Measurements from ENCODE around the gene TMEFF1. TPM values are rescaled to one million over a fixed set of nuclear protein-coding genes. Genes with fewer than 3 reads are reported as not detected.

Gene TMEFF1
- total and polyA plus RNA-seq, 2 of the 8 experiments (the other 6 are each of a cell fraction or from before 2014, with no cell fraction given): 13.5 to 68.2 TPM

- Histone ChIP-seq H3K23me2 (ENCODE audit: low read depth, low read length) (no peaks in the 10 kb centered on the region; the same call in none of the 2 replicates), H2BK5ac (ENCODE audit: low read depth, low read length) (no peak overlapping the region), H3K4me2 (ENCODE audit: insufficient read depth in 1 of 2, low read depth in 2 of 2, low read length in 2 of 2) (no peak overlapping the region), H2BK120ac (replicated peaks; ENCODE audit: low read depth, low read length) (no peak overlapping the region), H2BK12ac (ENCODE audit: low read depth, low read length) (no peak overlapping the region), H4K20me1 (replicated peaks in 1 of 2; ENCODE audit: control insufficient read depth in 1 of 2, insufficient read depth in 2 of 2, low read length in 2 of 2) (no peaks in the 10 kb centered on the region), H3K9ac (replicated peaks in 1 of 4; ENCODE audit: extremely low read depth in 1 of 4, low read depth in 3 of 4, low read length in 3 of 4) (no peak overlapping the region), H4K5ac (ENCODE audit: insufficient read length, low read depth, low read length) (no peak overlapping the region), H3K27me3 (replicated peaks in 1 of 4; ENCODE audit: control insufficient read depth in 3 of 4, extremely low read depth in 1 of 4, insufficient read depth in 3 of 4, low read length in 3 of 4) (no peaks in the 10 kb centered on the region), H4K91ac (replicated peaks; ENCODE audit: insufficient read length, low read length) (no peak overlapping the region), H2AK5ac (ENCODE audit: low read depth, low read length) (no peak overlapping the region), H3K4ac (replicated peaks; ENCODE audit: insufficient read length, low read depth, low read length) (no peak overlapping the region), H3K23ac (ENCODE audit: insufficient read length) (no peak overlapping the region), H3K79me2 (ENCODE audit: control insufficient read depth in 1 of 2, insufficient read depth in 2 of 2, low read length in 2 of 2) (no peaks in the 10 kb centered on the region), H3K18ac (ENCODE audit: extremely low read depth, low read length) (no peak overlapping the region), H2AFZ (ENCODE audit: low read length) (no peak overlapping the region), H4K8ac (ENCODE audit: extremely low read depth, insufficient read depth, low read length) (no peak overlapping the region), H3K56ac (replicated peaks; ENCODE audit: insufficient read length, low read depth, low read length) (no peak overlapping the region), H3K9me3 (ENCODE audit: insufficient read depth in 2 of 2, low read depth in 1 of 2, low read length in 1 of 2) (no peaks in the 10 kb centered on the region), H3K4me1 (replicated peaks in 1 of 4; ENCODE audit: control insufficient read depth in 3 of 4, insufficient read depth in 4 of 4, low read length in 3 of 4) (peaks cover 0 to 7% (median 2%) of the 10 kb centered on the region in 4 experiments; a peak in 1 of 7 replicates), H2BK20ac (ENCODE audit: low read length) (no peak overlapping the region), H3K14ac (ENCODE audit: insufficient read length) (no peak overlapping the region), H3K4me3 (ENCODE audit: extremely low read depth in 1 of 4, insufficient read depth in 2 of 4, low read depth in 3 of 4, low read length in 4 of 4) (no peak overlapping the region), H3K27ac (ENCODE audit: low read depth, low read length) (no peak overlapping the region), H3K79me1 (ENCODE audit: low read depth, low read length) (no peaks in the 10 kb centered on the region), H3K36me3 (ENCODE audit: control insufficient read depth in 2 of 4, insufficient read depth in 4 of 4, low read length in 3 of 4) (peaks cover 2 to 17% (median 11%) of the 10 kb centered on the region in 4 experiments; a peak in 6 of 8 replicates), H2BK15ac (ENCODE audit: low read length) (no peak overlapping the region)
- POLR2A ChIA-PET (ENCODE audit: partially characterized antibody): interaction anchor here (0.8 to 2.3 kb wide), 3 partner anchors 10 to 164 kb away, joined by 3 to 7 read pairs (median 3); partner anchors contain the start of gene MSANTD3
- 82% methylated on average over 6 of the region's 6 CpGs; no CpG with 5 or more reads in 1 of the 2 experiments for WGBS, 2 experiments (ENCODE audit: extremely low coverage in 1 of 2, insufficient coverage in 1 of 2, insufficient read length in 1 of 2, insufficient replicate concordance in 2 of 2, low coverage in 1 of 2, low lambda C conversion rate in 2 of 2, missing lambda C conversion rate in 1 of 2)
- TF ChIP-seq ZNF274 (IDR thresholded peaks at IDR 0.05; ENCODE audit: borderline replicate concordance, extremely low read depth, low read length): no peak
- no peak for TF ChIP-seq RXRA (IDR thresholded peaks at IDR 0.05; ENCODE audit: insufficient read depth, low read depth, low read length)
- no peak for TF ChIP-seq BRCA1 (IDR thresholded peaks at IDR 0.05; ENCODE audit: low read depth, low read length)
- peak; percentile 71 for TF ChIP-seq POLR2AphosphoS5 (IDR thresholded peaks at IDR 0.05; ENCODE audit: low read depth, low read length)
- no peak for TF ChIP-seq KDM1A (IDR thresholded peaks at IDR 0.05; ENCODE audit: borderline replicate concordance, low read length)
- peak in 1 of 2 experiments; percentile 56; a peak in 2 of 3 replicates for TF ChIP-seq POLR2A (IDR thresholded peaks at IDR 0.05; ENCODE audit: control extremely low read depth in 1 of 2, low read depth in 2 of 2, low read length in 2 of 2)
- TF ChIP-seq CHD1 (IDR thresholded peaks at IDR 0.05; ENCODE audit: low read depth, low read length): no peak
- TF ChIP-seq CBX8 (IDR thresholded peaks at IDR 0.05; ENCODE audit: borderline replicate concordance, low read depth, low read length): no peak
- no peak for TF ChIP-seq BACH1 (IDR thresholded peaks at IDR 0.05; ENCODE audit: low read length)
- no peak for TF ChIP-seq GTF2F1 (IDR thresholded peaks at IDR 0.05; ENCODE audit: borderline replicate concordance, low read depth, low read length)
- no peak for TF ChIP-seq KDM4A (IDR thresholded peaks at IDR 0.05; ENCODE audit: low read depth, low read length, severe bottlenecking)
- no peak for TF ChIP-seq SIN3A (conservative IDR thresholded peaks at IDR 0.05 in 1 of 2, IDR thresholded peaks at IDR 0.05 in 1 of 2; ENCODE audit: low read depth in 1 of 2, low read length in 2 of 2)
- FAIRE-seq (no peak), DNase-seq (ENCODE audit: low read depth in 1 of 2, low spot score in 2 of 2) (no peak)
- CTCF ChIA-PET (ENCODE audit: partially characterized antibody): interaction anchor here (1.1 to 2.9 kb wide), 3 partner anchors 9 to 82 kb away, joined by 3 to 12 read pairs (median 3); no protein-coding TSS in a partner anchor
Measured at GRCh38 chr9:100591139-100591538, 118.2 kb downstream of the TMEFF1 start.
